ENCODE results near the gene FBXL20.
"Not testable (repeated sequence)": the region's sequence is repeated elsewhere in the genome, so short reads cannot be mapped to it uniquely, and the experiment has no call there.

Gene FBXL20

GRCh38 chr17:39340731-39341130 lies 60.7 kb downstream of the FBXL20 start:
- H3F3A ChIP-seq (ENCODE audit: low read depth), result no peaks in the 10 kb centered on the region
- H3K9me3 ChIP-seq (ENCODE audit: insufficient read depth, low read depth, low read length), result no peaks in the 10 kb centered on the region
- no peaks in the 10 kb centered on the region for H3K79me2 ChIP-seq (ENCODE audit: insufficient read depth, low read length)
- no peaks in the 10 kb centered on the region for H4K20me1 ChIP-seq (ENCODE audit: insufficient read depth, low read length, poor library complexity, severe bottlenecking)
- TF ChIP-seq CTCF (conservative IDR thresholded peaks at IDR 0.05; ENCODE audit: low read length) (no peak), EZH2phosphoT487 (IDR thresholded peaks at IDR 0.05; ENCODE audit: borderline replicate concordance) (no peak)
- H3K9ac ChIP-seq (ENCODE audit: low read depth, low read length, poor library complexity, severe bottlenecking), result no peak overlapping the region
- H3K4me1 ChIP-seq (ENCODE audit: insufficient read depth, low read length, poor library complexity, severe bottlenecking), result no peaks in the 10 kb centered on the region
- no peak overlapping the region for H2AFZ ChIP-seq (ENCODE audit: low read length)
- H3K4me2 ChIP-seq (ENCODE audit: low read depth, low read length, poor library complexity, severe bottlenecking), result no peak overlapping the region
- no peak overlapping the region for H3K4me3 ChIP-seq (ENCODE audit: low read length, poor library complexity, severe bottlenecking)
- no peaks in the 10 kb centered on the region for H3K27me3 ChIP-seq (ENCODE audit: insufficient read depth, low read length, poor library complexity, severe bottlenecking)
- H3K9me2 ChIP-seq (replicated peaks; ENCODE audit: low read depth, low read length), result no peaks in the 10 kb centered on the region
- H3K36me3 ChIP-seq (ENCODE audit: insufficient read depth, low read length), result peaks cover 8% of the 10 kb centered on the region; the same call in 1 of the 2 replicates

GRCh38 chr17:39339272-39339671 lies 62.2 kb downstream of the FBXL20 start:
- no peak overlapping the region for H3K9ac ChIP-seq (ENCODE audit: low read depth, low read length, poor library complexity, severe bottlenecking)
- H3K4me2 ChIP-seq (ENCODE audit: low read depth, low read length, poor library complexity, severe bottlenecking), result no peak overlapping the region
- no peaks in the 10 kb centered on the region for H3K27me3 ChIP-seq (ENCODE audit: insufficient read depth, low read length, poor library complexity, severe bottlenecking)
- peaks cover 8% of the 10 kb centered on the region; the same call in 1 of the 2 replicates for H3K36me3 ChIP-seq (ENCODE audit: insufficient read depth, low read length)
- H3F3A ChIP-seq (ENCODE audit: low read depth), result no peaks in the 10 kb centered on the region
- H2AFZ ChIP-seq (ENCODE audit: low read length), result no peak overlapping the region
- H3K79me2 ChIP-seq (ENCODE audit: insufficient read depth, low read length), result no peaks in the 10 kb centered on the region
- no peaks in the 10 kb centered on the region for H4K20me1 ChIP-seq (ENCODE audit: insufficient read depth, low read length, poor library complexity, severe bottlenecking)
- H3K4me1 ChIP-seq (ENCODE audit: insufficient read depth, low read length, poor library complexity, severe bottlenecking), result no peaks in the 10 kb centered on the region
- H3K4me3 ChIP-seq (ENCODE audit: low read length, poor library complexity, severe bottlenecking), result no peak overlapping the region
- no peaks in the 10 kb centered on the region for H3K9me3 ChIP-seq (ENCODE audit: insufficient read depth, low read depth, low read length)
- H3K9me2 ChIP-seq (replicated peaks; ENCODE audit: low read depth, low read length), result no peaks in the 10 kb centered on the region
- TF ChIP-seq CTCF (conservative IDR thresholded peaks at IDR 0.05; ENCODE audit: low read length), result no peak
- no peak for TF ChIP-seq EZH2phosphoT487 (IDR thresholded peaks at IDR 0.05; ENCODE audit: borderline replicate concordance)

- not testable (repeated sequence) for H3K9ac ChIP-seq (ENCODE audit: low read depth, low read length, poor library complexity, severe bottlenecking); H4K20me1 ChIP-seq (ENCODE audit: insufficient read depth, low read length, poor library complexity, severe bottlenecking); H3K9me2 ChIP-seq (replicated peaks; ENCODE audit: low read depth, low read length); H3F3A ChIP-seq (ENCODE audit: low read depth); H3K27me3 ChIP-seq (ENCODE audit: insufficient read depth, low read length, poor library complexity, severe bottlenecking); H3K36me3 ChIP-seq (ENCODE audit: insufficient read depth, low read length); H3K4me2 ChIP-seq (ENCODE audit: low read depth, low read length, poor library complexity, severe bottlenecking); H3K79me2 ChIP-seq (ENCODE audit: insufficient read depth, low read length); H3K9me3 ChIP-seq (ENCODE audit: insufficient read depth, low read depth, low read length); H3K4me1 ChIP-seq (ENCODE audit: insufficient read depth, low read length, poor library complexity, severe bottlenecking); H2AFZ ChIP-seq (ENCODE audit: low read length); H3K4me3 ChIP-seq (ENCODE audit: low read length, poor library complexity, severe bottlenecking)
Observed at GRCh38 chr17:39337649-39338048, 63.8 kb downstream of the FBXL20 start.

GRCh38 chr17:39335704-39336223 lies 65.7 kb downstream of the FBXL20 start:
- Histone ChIP-seq H3K4me2 (ENCODE audit: low read depth, low read length, poor library complexity, severe bottlenecking) (no peak overlapping the region), H2AFZ (ENCODE audit: low read length) (no peak overlapping the region), H3K9me3 (ENCODE audit: insufficient read depth, low read depth, low read length) (no peaks in the 10 kb centered on the region), H4K20me1 (ENCODE audit: insufficient read depth, low read length, poor library complexity, severe bottlenecking) (no peaks in the 10 kb centered on the region), H3K36me3 (ENCODE audit: insufficient read depth, low read length) (no peaks in the 10 kb centered on the region), H3K79me2 (ENCODE audit: insufficient read depth, low read length) (no peaks in the 10 kb centered on the region), H3F3A (ENCODE audit: low read depth) (0 out of 2 replicates have a peak, but pooled peaks cover 4% of the 10 kb centered on the region), H3K27me3 (ENCODE audit: insufficient read depth, low read length, poor library complexity, severe bottlenecking) (no peaks in the 10 kb centered on the region), H3K9ac (ENCODE audit: low read depth, low read length, poor library complexity, severe bottlenecking) (no peak overlapping the region), H3K9me2 (replicated peaks; ENCODE audit: low read depth, low read length) (no peaks in the 10 kb centered on the region), H3K4me1 (ENCODE audit: insufficient read depth, low read length, poor library complexity, severe bottlenecking) (no peaks in the 10 kb centered on the region), H3K4me3 (ENCODE audit: low read length, poor library complexity, severe bottlenecking) (no peak overlapping the region)
- TF ChIP-seq CTCF (conservative IDR thresholded peaks at IDR 0.05; ENCODE audit: low read length) (no peak), EZH2phosphoT487 (IDR thresholded peaks at IDR 0.05; ENCODE audit: borderline replicate concordance) (no peak)

- not testable (repeated sequence) for H3K9ac ChIP-seq (ENCODE audit: low read depth, low read length, poor library complexity, severe bottlenecking)
Observed at GRCh38 chr17:39334008-39334744, 67.2 kb downstream of the FBXL20 start.

More at GRCh38 chr17:39334008-39334744, 67.2 kb downstream of the FBXL20 start:
- not testable (repeated sequence) for H3K9me3 ChIP-seq (ENCODE audit: insufficient read depth, low read depth, low read length); H3K79me2 ChIP-seq (ENCODE audit: insufficient read depth, low read length); H3K36me3 ChIP-seq (ENCODE audit: insufficient read depth, low read length); H3K4me1 ChIP-seq (ENCODE audit: insufficient read depth, low read length, poor library complexity, severe bottlenecking); H4K20me1 ChIP-seq (ENCODE audit: insufficient read depth, low read length, poor library complexity, severe bottlenecking); H3K4me2 ChIP-seq (ENCODE audit: low read depth, low read length, poor library complexity, severe bottlenecking); H3F3A ChIP-seq (ENCODE audit: low read depth); H2AFZ ChIP-seq (ENCODE audit: low read length); H3K27me3 ChIP-seq (ENCODE audit: insufficient read depth, low read length, poor library complexity, severe bottlenecking); H3K4me3 ChIP-seq (ENCODE audit: low read length, poor library complexity, severe bottlenecking); H3K9me2 ChIP-seq (replicated peaks; ENCODE audit: low read depth, low read length)

Measured in Loucy (cell line).